Small intestine (tissue), 7 donors: ENCODE results near the gene HEPN1. TPM values are rescaled to one million over a fixed set of nuclear protein-coding genes. Genes with fewer than 3 reads are reported as not detected.

Experiments
- DNase-seq, 2 donors: peaks; one replicate each; pipeline versions ENCODE4 v3.0.0 to v3.0.0-alpha.2; 2013
- FAIRE-seq: peaks from 2 replicates; lab custom pipeline; 2012; peaks lifted over from hg19 to GRCh38; lab: Jason Lieb, UNC
- H3K27ac ChIP-seq, 3 donors: one replicate each; pipeline ENCODE4 v1.5.1; 2013; ENCODE audit warnings: low read length in 2 of 3, mild to moderate bottlenecking in 2 of 3, control low read depth in 1 of 3, inconsistent platforms in 1 of 3, low read depth in 1 of 3, moderate library complexity in 1 of 3
- H3K27me3 ChIP-seq, 3 donors: one replicate each; pipeline ENCODE4 v1.6.1; 2013; ENCODE audit warnings: low read length in 3 of 3, inconsistent platforms in 1 of 3; ENCODE audit not compliant: control insufficient read depth in 3 of 3, insufficient read depth in 3 of 3
- H3K36me3 ChIP-seq, 3 donors: one replicate each; pipeline ENCODE4 v1.6.1; 2013; ENCODE audit warnings: low read length in 3 of 3, inconsistent platforms in 1 of 3, low read depth in 1 of 3, mild to moderate bottlenecking in 1 of 3, moderate library complexity in 1 of 3; ENCODE audit not compliant: control insufficient read depth in 3 of 3, insufficient read depth in 2 of 3
- H3K4me1 ChIP-seq, 3 donors: one replicate each; pipeline ENCODE4 v1.6.1; 2013; ENCODE audit warnings: low read length in 2 of 3, inconsistent platforms in 1 of 3, low read depth in 1 of 3, mild to moderate bottlenecking in 1 of 3, moderate library complexity in 1 of 3; ENCODE audit not compliant: control insufficient read depth in 3 of 3, insufficient read depth in 2 of 3
- H3K4me3 ChIP-seq, 3 donors: one replicate each; pipeline ENCODE4 v1.5.1; 2013; ENCODE audit warnings: low read length in 3 of 3, control low read depth in 1 of 3, inconsistent platforms in 1 of 3, low read depth in 1 of 3, mild to moderate bottlenecking in 1 of 3, moderate library complexity in 1 of 3
- H3K9me3 ChIP-seq, 2 donors: one replicate each; pipeline ENCODE4 v1.6.1; 2013; ENCODE audit warnings: low read depth in 1 of 2, low read length in 1 of 2; ENCODE audit not compliant: control insufficient read depth in 2 of 2, insufficient read depth in 1 of 2
- WGBS, 3 donors: extraction: QIAGEN DNeasy Blood & Tissue Kit; methylation state at CpG; one replicate each; pipeline ENCODE4 v1.1.7; 2013; 5-methylcytosine and 5-hydroxymethylcytosine counted together
- polyA plus RNA-seq, 4 donors: library from polyadenylated mRNA; stranded (reverse) in 3 of 4; unstranded in 1 of 4; fragments of 200-250 nt in 3 of 4; fragments of 120-200 nt in 1 of 4; gene quantifications; one replicate each; pipeline versions ENCODE4 v1.2.1 to v1.2.3, GENCODE V29; 2013
- donor health status: healthy with polysubstance abuse.
- donor health status: control.
- donor health status: control.
- donor health status: Bipolar disorder and iron deficiency.
- donor health status: healthy.

Gene HEPN1
- polyA plus RNA-seq, 4 donors: 0.06 TPM; not detected in 3

GRCh38 chr11:124945826-124946225, 26.8 kb downstream of the HEPN1 start:
- FAIRE-seq: no peak
- no peak for DNase-seq
- no peaks in the 10 kb centered on the region for H3K27me3 ChIP-seq

GRCh38 chr11:124946735-124947141, 27.7 kb downstream of the HEPN1 start:
- no peak for FAIRE-seq

More at GRCh38 chr11:124945826-124946225, 26.8 kb downstream of the HEPN1 start:
- 66 to 75% (median 69%) methylated on average over 6 of the region's 6 CpGs for WGBS, 3 donors
- Histone ChIP-seq H3K4me3 (no peak overlapping the region), H3K4me1 (peaks cover 0 to 5% (median 0%) of the 10 kb centered on the region in 3 donors), H3K36me3 (no peaks in the 10 kb centered on the region), H3K9me3 (no peaks in the 10 kb centered on the region), H3K27ac (no peak overlapping the region)

GRCh38 chr11:124950601-124951330, 31.7 kb downstream of the HEPN1 start:
- Histone ChIP-seq H3K36me3 (no peaks in the 10 kb centered on the region), H3K27ac (no peak overlapping the region), H3K4me1 (peaks cover 0 to 6% (median 4%) of the 10 kb centered on the region in 3 donors), H3K9me3 (no peaks in the 10 kb centered on the region), H3K27me3 (peaks cover 0 to 3% (median 0%) of the 10 kb centered on the region in 3 donors), H3K4me3 (no peak overlapping the region)
- DNase-seq (peak in 1 of 2 donors; percentile 29), FAIRE-seq (no peak)

More at GRCh38 chr11:124946735-124947141, 27.7 kb downstream of the HEPN1 start:
- Histone ChIP-seq H3K9me3 (no peaks in the 10 kb centered on the region), H3K4me3 (no peak overlapping the region), H3K4me1 (peaks cover 0 to 5% (median 0%) of the 10 kb centered on the region in 3 donors), H3K27ac (no peak overlapping the region), H3K36me3 (no peaks in the 10 kb centered on the region), H3K27me3 (no peaks in the 10 kb centered on the region)
- no peak for DNase-seq
- WGBS, 3 donors: 57 to 73% (median 70%) methylated on average over 2 of the region's 2 CpGs

- Histone ChIP-seq H3K27ac (no peak overlapping the region), H3K4me3 (no peak overlapping the region), H3K9me3 (no peaks in the 10 kb centered on the region), H3K4me1 (peaks cover 0 to 6% (median 4%) of the 10 kb centered on the region in 3 donors), H3K36me3 (no peaks in the 10 kb centered on the region), H3K27me3 (peaks cover 0 to 3% (median 0%) of the 10 kb centered on the region in 3 donors)
- 83 to 85% (median 83%) methylated on average over 3 of the region's 3 CpGs for WGBS, 3 donors
- FAIRE-seq (no peak), DNase-seq (no peak)
Measured at GRCh38 chr11:124951341-124951740, 32.3 kb downstream of the HEPN1 start.

GRCh38 chr11:124953753-124954589, 34.9 kb downstream of the HEPN1 start, which contains the start of gene CCDC15:
TSS of gene CCDC15 (plus strand) at chr11:124954202. CDS start at chr11:124954733, 531 bp downstream.
- WGBS, 3 donors: 0 to 1% (median 1%) methylated on average over 49 to 54 of the region's 54 CpGs
- Histone ChIP-seq H3K36me3 (no peaks in the 10 kb centered on the region), H3K27me3 (peaks cover 0 to 3% (median 0%) of the 10 kb centered on the region in 3 donors), H3K4me1 (peaks cover 0 to 6% (median 4%) of the 10 kb centered on the region in 3 donors), H3K9me3 (no peaks in the 10 kb centered on the region), H3K4me3 (peak within 1 kb of the TSS; percentile 57 to 81 (median 58)), H3K27ac (peak within 1 kb of the TSS; percentile 52 to 95 (median 79))
- no peak for FAIRE-seq
- DNase-seq: peak; percentile 97 to 99

- DNase-seq (no peak), FAIRE-seq (no peak)
- H3K4me1 ChIP-seq: peaks cover 0 to 6% (median 4%) of the 10 kb centered on the region in 3 donors
- H3K27me3 ChIP-seq: peaks cover 0 to 3% (median 0%) of the 10 kb centered on the region in 3 donors
- H3K9me3 ChIP-seq: no peaks in the 10 kb centered on the region
- H3K27ac ChIP-seq: peak overlapping the region in 1 of 3 donors; percentile 57
- H3K36me3 ChIP-seq: no peaks in the 10 kb centered on the region
- H3K4me3 ChIP-seq: peak overlapping the region; percentile 57 to 81 (median 58)
- 31 to 36% (median 35%) methylated on average over 6 of the region's 6 CpGs for WGBS, 3 donors
Measured at GRCh38 chr11:124954590-124954955, 35.5 kb downstream of the HEPN1 start.

- H3K4me3 ChIP-seq: no peak overlapping the region
- peaks cover 0 to 6% (median 4%) of the 10 kb centered on the region in 3 donors for H3K4me1 ChIP-seq
- no peaks in the 10 kb centered on the region for H3K9me3 ChIP-seq
- H3K27ac ChIP-seq: no peak overlapping the region
- peaks cover 0 to 3% (median 0%) of the 10 kb centered on the region in 3 donors for H3K27me3 ChIP-seq
- FAIRE-seq (no peak), DNase-seq (no peak)
- H3K36me3 ChIP-seq: no peaks in the 10 kb centered on the region
Measured at GRCh38 chr11:124955035-124955434, 36.0 kb downstream of the HEPN1 start.

- Histone ChIP-seq H3K4me1 (no peaks in the 10 kb centered on the region), H3K9me3 (no peaks in the 10 kb centered on the region), H3K27me3 (no peaks in the 10 kb centered on the region), H3K27ac (no peak overlapping the region), H3K4me3 (no peak overlapping the region), H3K36me3 (no peaks in the 10 kb centered on the region)
- WGBS, 3 donors: 21 to 22% (median 22%) methylated on average over 5 of the region's 5 CpGs
- FAIRE-seq (peak; percentile 62), DNase-seq (peak; percentile 82)
Measured at GRCh38 chr11:124961972-124962609, 43.0 kb downstream of the HEPN1 start.
